Medulla oblongata (tissue), 1 donor: ENCODE data around the gene DEK.
A peak's percentile ranks its signal among the peaks of the same experiment; 100 is the strongest.
"Not testable (repeated sequence)": the region's sequence is repeated elsewhere in the genome, so short reads cannot be mapped to it uniquely, and the experiment has no call there.

Source experiments
- DNase-seq: peaks from one replicate; pipeline ENCODE4 v3.0.0-alpha.2; 2015; ENCODE audit errors: extremely low spot score

Gene DEK

DNA sequence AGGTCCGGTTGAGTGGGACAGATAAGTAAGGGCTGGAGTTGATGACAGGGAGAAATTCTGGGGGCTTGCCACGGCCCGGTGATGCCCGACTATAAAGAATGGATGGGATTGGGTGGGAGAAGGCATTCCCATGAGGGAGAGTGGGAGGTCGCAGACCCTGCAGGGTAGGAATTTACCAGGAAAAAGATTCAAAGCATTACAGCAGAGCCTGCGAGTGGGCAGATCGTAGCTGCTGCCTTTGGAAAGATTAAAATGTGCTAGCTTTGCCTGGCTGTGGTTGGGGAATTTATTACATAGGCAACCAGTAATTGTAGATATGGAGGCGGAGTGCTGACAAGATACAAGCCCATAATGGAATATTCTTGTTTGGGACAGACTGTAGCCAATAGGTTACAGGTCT, 59.6 kb downstream of the DEK start:
- DNase-seq, result no peak

DNA sequence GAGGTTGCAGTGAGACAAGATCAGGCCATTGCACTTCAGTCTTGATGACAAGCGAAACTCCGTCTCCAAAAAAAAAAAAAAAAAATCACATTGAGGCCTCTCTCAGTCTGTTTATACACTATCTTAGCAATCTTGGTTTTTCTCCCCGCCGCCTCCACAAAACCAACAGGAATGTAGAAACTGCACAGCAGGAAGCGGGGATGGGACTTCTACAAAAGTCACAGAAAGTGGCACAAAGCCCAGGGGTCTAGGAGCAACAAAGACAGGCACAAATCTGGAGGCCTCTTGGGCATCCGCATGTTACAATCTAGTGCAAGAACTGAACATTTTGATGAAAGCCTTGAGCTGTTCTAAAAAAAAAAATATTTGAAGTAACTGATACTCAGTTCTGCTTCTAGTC, 60.5 kb downstream of the DEK start:
- DNase-seq, result no peak

DNA sequence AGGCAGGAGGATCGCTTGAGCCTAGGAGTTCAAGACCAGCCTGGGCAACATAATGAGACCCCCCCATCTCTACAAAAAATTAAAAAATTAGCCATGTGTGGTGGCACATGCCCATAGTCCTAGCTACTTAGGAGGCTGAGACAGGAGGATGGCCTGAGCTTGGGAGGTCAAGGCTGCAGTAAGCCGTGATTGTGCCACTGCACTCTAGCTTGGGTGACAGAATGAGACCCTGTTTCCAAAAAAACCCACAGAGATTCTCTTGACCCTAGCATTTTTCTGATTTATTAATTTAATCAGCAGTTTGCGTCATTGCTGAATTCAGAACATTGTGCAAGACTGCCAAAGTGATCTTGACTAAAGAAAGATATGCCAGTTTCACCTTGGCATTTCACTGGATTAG, 72.3 kb downstream of the DEK start:
- DNase-seq, result no peak

DNA sequence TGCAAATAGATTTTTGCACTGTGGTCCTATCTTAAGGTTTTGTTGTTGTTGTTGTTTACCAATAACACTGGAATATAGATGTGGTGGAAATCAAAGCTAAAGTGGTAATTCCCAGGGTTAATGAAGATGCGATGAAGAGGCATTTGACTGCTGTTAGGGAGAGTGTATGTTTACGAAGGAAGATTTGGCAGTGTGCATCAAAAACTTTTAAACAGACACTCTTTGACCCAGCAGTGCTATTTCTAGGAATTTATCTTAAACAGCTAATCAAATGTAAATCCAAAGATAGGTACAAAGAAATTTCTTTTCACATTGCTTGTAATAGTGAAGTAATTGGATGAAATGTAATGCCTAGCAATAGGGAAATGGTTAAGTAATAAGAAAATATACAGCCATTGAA, 75.1 kb downstream of the DEK start:
- no peak for DNase-seq

DNA sequence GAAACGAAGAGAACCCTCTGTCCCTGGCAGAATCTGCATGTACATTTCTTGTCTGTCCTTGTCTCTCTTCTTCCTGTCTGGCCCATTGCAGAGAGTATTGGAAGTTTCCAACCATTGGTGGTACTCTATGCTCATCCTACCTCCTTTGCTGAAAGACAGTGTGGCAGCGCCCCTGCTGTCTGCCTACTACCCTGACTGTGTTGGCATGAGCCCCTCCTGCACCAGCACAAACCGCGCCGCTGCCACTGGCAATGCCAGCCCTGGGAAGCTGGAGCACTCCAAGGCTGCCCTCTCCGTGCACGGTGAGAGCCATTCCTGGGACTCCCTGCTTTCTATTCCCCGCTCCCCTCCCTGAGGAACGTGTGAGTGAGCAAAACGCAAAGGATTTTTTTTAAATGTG, 76.6 kb downstream of the DEK start:
- no peak for DNase-seq

DNA sequence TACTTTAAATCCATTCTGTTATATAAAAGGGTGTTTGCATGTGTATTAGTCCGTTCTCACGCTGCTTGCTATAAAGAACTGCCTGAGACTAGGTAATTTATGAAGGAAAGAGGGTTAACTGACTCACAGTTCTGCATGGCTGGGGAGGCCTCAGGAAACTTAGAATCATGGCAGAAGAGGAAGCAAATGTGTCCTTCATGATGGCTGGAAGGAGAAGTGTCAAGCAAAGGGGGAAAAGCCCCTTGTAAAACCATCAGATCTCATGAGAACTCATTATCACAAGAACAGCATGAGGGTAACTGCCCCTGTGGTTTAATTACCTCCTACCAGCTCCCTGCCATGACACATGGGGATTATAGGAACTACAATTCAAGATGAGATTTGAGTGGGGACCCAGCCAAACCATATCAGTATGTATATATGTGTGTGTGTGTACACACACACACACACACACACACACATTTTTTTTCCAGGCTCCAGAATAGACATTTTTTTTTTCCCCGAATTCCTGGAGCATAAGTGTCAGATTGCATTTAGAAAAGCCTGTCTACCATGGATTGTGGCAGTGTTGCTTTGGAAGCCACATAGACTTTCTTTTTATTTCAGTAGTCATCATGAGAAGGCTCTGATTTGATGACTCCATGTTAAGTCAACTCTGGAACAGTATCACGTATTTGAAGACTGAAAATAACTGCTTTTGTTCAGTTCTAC, 77.6 kb downstream of the DEK start:
- DNase-seq, result no peak

DNA sequence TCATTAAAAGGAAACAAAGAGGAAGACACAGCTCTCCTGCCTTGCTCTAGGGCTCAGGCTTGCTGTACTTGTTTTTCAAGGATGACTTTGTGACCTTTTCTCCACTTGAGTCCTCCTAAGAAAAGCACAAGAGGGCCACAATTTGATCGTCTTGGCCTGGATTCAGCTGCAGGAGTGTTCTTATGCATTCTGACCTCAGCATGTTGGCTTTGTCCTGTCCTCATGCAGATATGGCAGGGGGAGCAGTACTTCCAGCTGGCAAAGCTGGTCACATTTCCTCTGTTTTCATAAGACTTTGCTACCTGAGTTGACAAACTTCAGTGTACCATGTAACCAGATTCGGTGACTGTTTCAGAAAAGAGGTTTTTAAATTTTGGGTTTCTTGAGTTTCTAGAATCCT, 78.3 kb downstream of the DEK start:
- DNase-seq, result no peak

DNA sequence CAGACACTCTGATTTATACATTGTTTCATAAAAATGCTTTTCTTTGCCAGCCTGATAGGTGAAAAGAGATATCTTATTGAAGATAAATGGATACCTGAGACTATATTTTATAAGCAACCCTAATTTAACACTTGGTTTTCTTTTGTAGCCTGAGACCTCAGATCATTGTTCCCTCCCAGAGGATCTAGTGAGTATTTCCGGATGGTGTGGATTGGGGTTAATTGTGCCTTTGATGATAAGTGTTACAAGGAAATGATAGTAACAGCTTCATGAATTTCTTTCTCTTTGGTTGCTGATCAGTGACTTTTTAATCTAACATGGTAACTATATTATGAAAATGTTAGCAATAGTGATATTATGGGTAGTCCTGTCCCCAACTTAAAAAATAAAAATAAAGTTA, 78.7 kb downstream of the DEK start:
- DNase-seq, result no peak

DNA sequence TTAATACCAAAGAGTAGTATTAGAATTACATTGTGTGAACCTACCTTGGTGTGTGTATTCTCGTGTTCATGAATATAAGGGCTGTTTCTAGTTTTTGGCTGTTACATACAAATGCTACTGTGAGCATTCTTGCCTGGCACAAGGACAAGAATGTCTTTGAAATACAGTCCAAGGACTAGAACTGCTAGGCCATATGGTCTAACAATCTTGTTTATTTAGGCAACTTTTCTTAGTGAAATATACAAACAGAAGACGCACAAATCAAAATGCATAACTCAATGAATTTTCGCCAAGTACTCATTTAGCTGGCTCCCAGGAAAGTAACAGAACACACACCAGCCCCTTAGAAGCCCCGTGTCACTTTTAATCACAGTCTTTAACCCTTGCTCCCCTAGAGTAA, 80.6 kb downstream of the DEK start:
- DNase-seq, result no peak

DNA sequence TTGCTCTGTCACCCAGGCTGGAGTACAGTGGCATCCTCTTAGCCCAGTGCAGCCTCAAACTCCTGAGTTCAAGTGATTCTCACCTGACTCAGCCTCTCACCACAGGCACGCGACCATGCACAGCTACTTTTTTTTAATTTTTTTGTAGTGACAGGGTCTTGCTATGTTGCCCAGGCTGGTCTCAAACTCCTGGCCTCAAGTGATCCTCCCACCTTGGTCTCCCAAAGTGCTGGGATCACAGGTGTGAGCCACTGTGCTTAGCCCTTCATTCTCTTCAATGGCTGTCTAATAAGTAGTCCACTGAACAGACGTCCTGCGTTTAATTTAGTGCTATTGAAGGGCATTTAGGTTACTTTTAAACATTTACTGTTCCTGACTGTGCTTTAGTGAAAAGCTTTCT, 81.8 kb downstream of the DEK start:
- DNase-seq, result no peak

DNA sequence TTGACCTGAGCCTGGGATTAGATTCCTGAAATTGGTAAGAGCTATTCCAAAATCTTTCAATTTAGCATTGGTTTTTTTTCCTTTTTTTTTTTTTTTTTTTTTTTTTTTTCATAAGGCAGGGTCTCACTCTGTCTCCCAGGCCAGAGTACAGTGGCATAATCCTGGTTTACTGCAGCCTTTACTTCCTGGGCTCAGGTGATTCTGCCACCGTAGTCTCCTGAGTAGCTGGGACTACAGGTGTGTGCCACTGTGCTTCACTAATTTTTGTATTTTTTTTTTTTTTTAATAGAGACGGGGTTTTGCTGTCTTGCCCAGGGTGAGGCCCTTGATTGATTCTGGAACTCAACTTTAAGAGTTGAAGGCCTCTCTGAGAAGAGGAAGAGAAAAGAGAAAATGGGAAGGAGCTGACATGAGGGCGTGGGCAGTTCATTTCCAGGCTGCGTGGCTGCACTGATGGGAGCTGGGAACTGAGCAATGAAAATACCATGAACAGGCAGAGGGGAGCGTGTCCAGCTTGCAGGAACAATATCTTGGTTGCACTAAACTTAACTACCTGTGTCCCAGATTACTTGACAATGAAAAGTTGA, 84.5 kb downstream of the DEK start:
- peak; percentile 66 for DNase-seq

DNA sequence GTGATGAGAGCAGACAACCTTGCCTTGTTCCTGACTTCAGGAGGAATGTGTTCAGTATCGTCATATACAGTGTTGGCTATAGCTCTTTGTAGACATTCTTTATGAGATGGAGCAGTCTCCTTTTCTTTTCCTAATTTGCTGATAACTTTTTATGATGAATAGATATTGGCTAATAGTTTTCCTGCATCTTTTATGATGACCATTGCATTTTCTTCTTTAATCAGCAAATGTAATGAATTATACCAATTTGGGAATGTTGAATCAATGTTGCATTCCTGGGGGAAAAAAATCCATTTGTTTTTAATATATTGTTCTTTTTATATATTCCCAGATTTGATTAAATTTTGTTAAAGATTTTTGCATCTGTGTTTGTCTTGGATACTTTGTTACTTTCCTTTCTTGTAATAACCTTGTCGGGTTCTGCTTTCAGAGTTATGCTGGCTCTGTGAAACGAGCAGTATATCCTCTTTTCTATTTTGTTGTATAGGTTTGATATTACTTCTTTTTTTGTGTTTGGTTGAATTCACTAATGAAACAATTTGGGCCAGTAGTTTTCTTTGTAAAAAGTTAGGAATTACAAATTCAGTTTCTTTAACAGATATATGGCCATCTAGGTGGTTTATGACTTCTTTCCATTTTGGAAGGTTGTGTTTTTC, 85.2 kb downstream of the DEK start:
- peak; percentile 20 for DNase-seq

DNA sequence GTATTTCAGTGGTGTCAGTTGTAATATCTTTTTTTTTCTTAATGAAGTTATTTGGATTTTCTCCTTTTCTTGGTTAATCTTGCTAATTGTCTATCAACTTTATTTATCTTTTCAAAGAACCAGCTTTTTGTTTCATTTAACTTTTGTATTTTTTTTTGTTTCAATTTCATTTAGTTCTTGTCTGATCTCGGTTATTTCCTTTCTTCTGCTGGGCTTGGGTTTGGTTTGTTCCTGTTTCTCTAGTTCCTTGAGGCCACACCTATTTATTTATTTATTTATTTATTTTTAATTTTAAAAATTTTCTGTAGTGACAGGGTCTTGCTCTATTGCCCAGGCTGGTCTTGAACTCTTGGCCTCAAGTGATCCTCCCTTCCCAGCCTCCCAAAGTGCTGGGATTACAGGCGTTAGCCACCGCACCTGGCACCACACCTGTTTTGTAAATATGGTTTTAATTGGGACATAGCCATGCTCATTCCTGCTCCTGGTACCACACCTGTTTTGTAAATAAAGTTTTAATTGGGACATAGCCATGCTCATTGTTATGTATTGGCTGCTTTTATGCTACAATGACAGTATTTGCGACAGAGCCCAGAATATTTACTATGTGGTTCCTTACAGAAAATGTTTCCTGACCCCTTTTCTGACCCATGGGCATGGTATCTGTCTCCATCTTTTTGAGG, 86.9 kb downstream of the DEK start:
- DNase-seq, result no peak

DNA sequence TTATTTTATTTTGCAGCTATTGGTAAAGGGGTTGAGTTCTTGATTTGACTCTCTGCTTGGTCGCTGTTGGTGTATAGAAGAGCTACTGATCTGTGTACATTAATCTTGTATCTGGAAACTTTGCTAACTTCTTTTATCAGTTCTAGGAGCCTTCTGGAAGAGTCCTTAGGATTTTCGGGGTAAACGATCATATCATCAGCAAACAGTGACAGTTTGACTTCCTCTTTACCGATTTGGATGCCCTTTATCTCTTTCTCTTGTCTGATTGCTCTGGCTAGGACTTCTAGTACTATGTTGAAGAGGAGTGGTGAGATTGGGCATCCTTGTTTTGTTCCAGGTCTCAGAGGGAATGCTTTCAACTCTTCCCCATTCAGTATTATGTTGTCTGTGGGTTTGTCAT, 88.1 kb downstream of the DEK start:
- DNase-seq, result not testable (repeated sequence)
